GM12878 (cell line): ENCODE measurements around the gene NUP93. TPM values are rescaled to one million over a fixed set of nuclear protein-coding genes. Genes with fewer than 3 reads are reported as not detected.

Experiments used
- ATAC-seq: fragments of 200-7000 bp; cut with Tn5 transposase; 3 replicates; pipeline ENCODE4 v1.9.1; 2020; ENCODE audit warnings: mild to moderate bottlenecking, moderate library complexity
- BruUV-seq: library from RNA; stranded (reverse); fragments of 400-500 nt; replicated peaks from 2 replicates; lab custom pipeline; 2021; lab: Mats Ljungman, UMichigan
- CTCF ChIA-PET: fragments of 300-600 bp; sonication (Branson Sonifier 250); formaldehyde crosslinking; extraction: SDS; loops from one replicate; lab custom pipeline; 2021; ENCODE audit warnings: inconsistent platforms; lab: Yijun Ruan, JAX
- POLR2A ChIA-PET: fragments of 350-600 bp; formaldehyde crosslinking; extraction: SDS; loops from one replicate; lab custom pipeline; 2021; ENCODE audit warnings: inconsistent platforms; lab: Charles Lee
- RAD21 ChIA-PET: fragments of 300-600 bp; sonication (Branson Sonifier 250); formaldehyde crosslinking; loops from one replicate; lab custom pipeline; 2023; ENCODE audit warnings: antibody characterized with exemption; ENCODE audit not compliant: unreplicated experiment; lab: Charles Lee
- SMC1A ChIA-PET: fragments of 300-600 bp; sonication (Branson Sonifier 250); formaldehyde crosslinking; loops from one replicate; lab custom pipeline; 2023; ENCODE audit not compliant: unreplicated experiment, uncharacterized antibody; lab: Charles Lee
- DNase-seq: peaks from one replicate; pipeline ENCODE4 v3.0.0-alpha.2; 2011; ENCODE audit warnings: low read depth, low spot score
- FAIRE-seq: peaks from 3 replicates; lab custom pipeline; 2011; peaks lifted over from hg19 to GRCh38; lab: Jason Lieb, UNC
- H2AFZ ChIP-seq: 2 replicates; pipeline ENCODE4 v1.6.0; 2011; ENCODE audit warnings: low read depth, low read length, control low read depth; ENCODE audit not compliant: control insufficient read depth
- H3K27ac ChIP-seq: 2 replicates; pipeline ENCODE4 v1.5.1; 2011; ENCODE audit warnings: control low read depth; ENCODE audit not compliant: control insufficient read depth, insufficient read depth
- H3K27me3 ChIP-seq, 2 experiments: replicated peaks in 1 of 2; 2 replicates each; pipeline versions ENCODE4 v1.6.0 to v1.6.1; 2011; ENCODE audit warnings: low read length in 1 of 2; ENCODE audit not compliant: control insufficient read depth in 2 of 2, insufficient read depth in 2 of 2
- H3K36me3 ChIP-seq, 2 experiments: 2 replicates each; pipeline ENCODE4 v1.5.1; 2011; ENCODE audit warnings: low read length in 1 of 2; ENCODE audit not compliant: control insufficient read depth in 2 of 2, insufficient read depth in 2 of 2
- H3K4me1 ChIP-seq: 2 replicates; pipeline ENCODE4 v1.6.1; 2011; ENCODE audit warnings: mild to moderate bottlenecking, low read length, moderate library complexity, mixed read lengths; ENCODE audit not compliant: control insufficient read depth, insufficient read depth
- H3K4me2 ChIP-seq: 2 replicates; pipeline ENCODE4 v1.6.0; 2011; ENCODE audit warnings: control low read depth; ENCODE audit not compliant: control insufficient read depth, insufficient read depth
- H3K4me3 ChIP-seq: fragments of 200-600 bp; sonication (generic); 2 replicates; pipeline ENCODE4 v1.5.1; 2016
- H3K79me2 ChIP-seq: 2 replicates; pipeline ENCODE4 v1.6.0; 2011; ENCODE audit warnings: low read length; ENCODE audit not compliant: control insufficient read depth, insufficient read depth
- H3K9ac ChIP-seq: 2 replicates; pipeline ENCODE4 v1.8.0; 2011; ENCODE audit warnings: low read length, control low read depth, mixed read lengths; ENCODE audit not compliant: control insufficient read depth, insufficient read depth
- H3K9me3 ChIP-seq: replicated peaks from 3 replicates; pipeline ENCODE4 v1.5.1; 2011; ENCODE audit warnings: mild to moderate bottlenecking, low read length; ENCODE audit not compliant: control insufficient read depth, insufficient read depth
- H4K20me1 ChIP-seq: 2 replicates; pipeline ENCODE4 v1.6.0; 2011; ENCODE audit not compliant: control insufficient read depth, insufficient read depth
- CBX5 ChIP-seq: sonication (generic); IDR thresholded peaks from 2 replicates; pipeline ENCODE4 v1.6.1; 2016; ENCODE audit warnings: low read depth, moderate library complexity, mild to moderate bottlenecking, inconsistent platforms
- CEBPB ChIP-seq, 2 experiments: fragments of 150-350 bp in 1 of 2; IDR thresholded peaks; 2 replicates each; pipeline ENCODE4 v1.6.1; 2012 to 2014; ENCODE audit warnings: low read depth in 2 of 2, low read length in 2 of 2, borderline replicate concordance in 1 of 2, inconsistent platforms in 1 of 2
- CREM ChIP-seq: IDR thresholded peaks from 2 replicates; pipeline ENCODE4 v1.6.1; 2014; ENCODE audit warnings: antibody characterized with exemption, low read depth
- ETV6 ChIP-seq, 2 experiments: fragments of 450-650 bp in 1 of 2; IDR thresholded peaks in 1 of 2; conservative IDR thresholded peaks in 1 of 2; 2 replicates each; pipeline ENCODE4 v1.6.1; 2014; ENCODE audit warnings: antibody characterized with exemption in 1 of 2, borderline replicate concordance in 1 of 2, low read depth in 1 of 2, mild to moderate bottlenecking in 1 of 2, moderate library complexity in 1 of 2
- HCFC1 ChIP-seq: fragments of 150-350 bp; IDR thresholded peaks from 2 replicates; pipeline ENCODE4 v1.6.1; 2014; ENCODE audit warnings: low read length
- KDM1A ChIP-seq: fragments of 200-600 bp; sonication (generic); IDR thresholded peaks from 2 replicates; pipeline ENCODE4 v1.6.1; 2016; ENCODE audit warnings: borderline replicate concordance
- RAD21 ChIP-seq: IDR thresholded peaks from 2 replicates; pipeline ENCODE4 v1.6.1; 2011; ENCODE audit warnings: mild to moderate bottlenecking, low read depth, low read length, moderate library complexity; ENCODE audit not compliant: insufficient read depth
- TCF3 ChIP-seq: IDR thresholded peaks from 2 replicates; pipeline ENCODE4 v1.6.1; 2012; ENCODE audit warnings: low read depth, mild to moderate bottlenecking, low read length, borderline replicate concordance; ENCODE audit not compliant: insufficient read depth
- WGBS: methylation state at CpG from one replicate; pipeline ENCODE4 v1.1.6; 2016; ENCODE audit warnings: low lambda C conversion rate; ENCODE audit not compliant: insufficient replicate concordance, insufficient coverage; ENCODE audit errors: missing lambda C conversion rate; 5-methylcytosine and 5-hydroxymethylcytosine counted together
- in situ Hi-C: fragments of 300-500 bp; cut with MboI; formaldehyde crosslinking; loops from 9 replicates; pipeline ENCODE4 v1.14.3; 2018; ENCODE audit warnings: mixed read lengths
- intact Hi-C: fragments of 100-400 bp; cut with micrococcal nuclease; formaldehyde crosslinking; loops from one replicate; pipeline ENCODE4 v1.14.2; 2022; ENCODE audit not compliant: unreplicated experiment
- polyA plus RNA-seq, 11 experiments: library from polyadenylated mRNA; depleted of rRNA in 4 of 11; unstranded in 6 of 11; stranded (reverse) in 5 of 11; fragments of >200 nt; fragmentation: Nextera tagmentation in 4 of 11; fragmentation: Illumina TruSeq in 1 of 11; extraction: Ambion mirVana in 4 of 11; extraction: Trizol in 1 of 11; gene quantifications; 1 replicate in 1 of 11; 2 replicates in 10 of 11; pipeline versions ENCODE4 v1.2.1 to v1.2.3, GENCODE V29; 2011 to 2016; ENCODE audit warnings: inconsistent platforms in 2 of 11, missing spikeins in 2 of 11, low read depth in 1 of 11
- total RNA-seq, 4 experiments: library from RNA; depleted of rRNA in 3 of 4; stranded (reverse); fragments of >200 nt in 3 of 4; fragmentation: Illumina TruSeq in 1 of 4; extraction: Trizol in 1 of 4; gene quantifications; 2 replicates each; pipeline versions ENCODE4 v1.2.1 to v1.2.3, GENCODE V29; 2013 to 2021
- TF ChIP-seq, protein P1 (sequence below): IDR thresholded peaks from 2 replicates; pipeline ENCODE4 v1.6.1; 2011; ENCODE audit warnings: low read depth, low read length, improper control_type of control experiment, borderline replicate concordance
- TF ChIP-seq, protein P2 (sequence below): fragments of 450-650 bp; IDR thresholded peaks from 2 replicates; pipeline ENCODE4 v1.6.1; 2017; ENCODE audit warnings: mild to moderate bottlenecking
- TF ChIP-seq, protein P3 (sequence below): fragments of 450-650 bp; formaldehyde crosslinking; IDR thresholded peaks from 2 replicates; pipeline ENCODE4 v1.4.0; 2022; ENCODE audit warnings: mild to moderate bottlenecking, moderate library complexity
- TF ChIP-seq, protein P4 (sequence below): fragments of 150-350 bp; IDR thresholded peaks from 2 replicates; pipeline ENCODE4 v1.6.1; 2016; ENCODE audit warnings: low read depth, low read length

NUP93 gene
- total and polyA plus RNA-seq, 10 of the 15 experiments (the other 5 are each of a cell fraction or from before 2014, with no cell fraction given): 82.2 to 175 (median 101) TPM

DNA sequence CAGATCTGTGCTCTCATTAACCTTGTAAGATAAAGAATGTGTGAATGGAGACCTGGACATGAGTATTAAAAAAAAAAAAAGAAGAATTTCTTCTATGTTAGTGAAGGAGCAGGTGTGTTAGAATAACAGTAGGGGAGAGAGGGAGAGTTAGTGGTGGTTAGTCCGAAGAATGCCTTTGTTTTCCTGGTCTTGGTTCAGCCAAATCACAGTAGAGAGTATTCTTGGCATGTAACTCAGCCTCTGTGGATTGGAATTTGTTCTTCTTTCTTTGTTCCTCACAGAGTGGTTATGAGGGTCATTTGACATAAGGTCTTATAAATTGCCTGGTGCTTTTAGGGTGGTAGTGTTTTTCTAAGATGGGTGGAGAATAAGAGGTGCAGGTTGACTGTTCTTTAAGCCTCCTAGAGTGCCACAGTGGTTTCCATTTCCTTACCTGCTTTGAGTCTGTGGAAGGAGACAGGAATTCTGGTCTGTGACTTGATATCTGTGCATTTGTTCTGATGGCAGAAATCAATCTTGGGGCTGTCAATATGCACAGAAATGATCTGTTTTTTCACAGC is 17.6 kb downstream of the NUP93 start:
- H3K4me3 ChIP-seq: no peak overlapping the region
- in situ Hi-C loops (no loop called here), intact Hi-C loops (no loop called here)
- H3K36me3 ChIP-seq: peaks cover 7 to 13% of the 10 kb centered on the region in 2 experiments; a peak in 2 of 4 replicates
- DNase-seq: no peak
- H3K9ac ChIP-seq: no peak overlapping the region
- H3K4me1 ChIP-seq: no peaks in the 10 kb centered on the region
- no TSS peak for BruUV-seq
- no peak for ATAC-seq
- H3K4me2 ChIP-seq: no peak overlapping the region
- FAIRE-seq: no peak
- no peaks in the 10 kb centered on the region for H3K9me3 ChIP-seq
- no peaks in the 10 kb centered on the region for H3K27me3 ChIP-seq
- H3K79me2 ChIP-seq: peaks cover 15% of the 10 kb centered on the region
- RAD21 ChIA-PET: no interaction called here
- no peaks in the 10 kb centered on the region; the same call in 1 of the 2 replicates for H4K20me1 ChIP-seq
- WGBS: 95% methylated on average over 1 of the region's 1 CpG
- no peak overlapping the region for H3K27ac ChIP-seq
- H2AFZ ChIP-seq: no peak overlapping the region
- POLR2A ChIA-PET: interaction anchor here (1.1 kb wide), 1 partner anchor 14 kb away, joined by 3 read pairs; no protein-coding TSS in a partner anchor
- CTCF ChIA-PET: interaction anchor here (1.6 to 1.9 kb wide), 2 partner anchors 10 to 13 kb away, joined by 6 read pairs; no protein-coding TSS in a partner anchor
- SMC1A ChIA-PET: interaction anchor here (1.0 kb wide), 1 partner anchor 11 kb away, joined by 4 read pairs; no protein-coding TSS in a partner anchor
- TF ChIP-seq RAD21 (no peak), HCFC1 (no peak), CBX5 (no peak), KDM1A (no peak), ETV6 (conservative IDR thresholded peaks at IDR 0.05 in 1 of 2, IDR thresholded peaks at IDR 0.05 in 1 of 2; ENCODE audit: borderline replicate concordance in 1 of 2, low read depth in 1 of 2) (no peak), CEBPB (IDR thresholded peaks at IDR 0.05; ENCODE audit: borderline replicate concordance in 1 of 2, low read depth in 2 of 2, low read length in 2 of 2) (no peak), CREM (no peak), TCF3 (no peak)
- TF ChIP-seq, protein P1, sequence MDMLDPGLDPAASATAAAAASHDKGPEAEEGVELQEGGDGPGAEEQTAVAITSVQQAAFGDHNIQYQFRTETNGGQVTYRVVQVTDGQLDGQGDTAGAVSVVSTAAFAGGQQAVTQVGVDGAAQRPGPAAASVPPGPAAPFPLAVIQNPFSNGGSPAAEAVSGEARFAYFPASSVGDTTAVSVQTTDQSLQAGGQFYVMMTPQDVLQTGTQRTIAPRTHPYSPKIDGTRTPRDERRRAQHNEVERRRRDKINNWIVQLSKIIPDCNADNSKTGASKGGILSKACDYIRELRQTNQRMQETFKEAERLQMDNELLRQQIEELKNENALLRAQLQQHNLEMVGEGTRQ: no peak
- TF ChIP-seq, protein P2, sequence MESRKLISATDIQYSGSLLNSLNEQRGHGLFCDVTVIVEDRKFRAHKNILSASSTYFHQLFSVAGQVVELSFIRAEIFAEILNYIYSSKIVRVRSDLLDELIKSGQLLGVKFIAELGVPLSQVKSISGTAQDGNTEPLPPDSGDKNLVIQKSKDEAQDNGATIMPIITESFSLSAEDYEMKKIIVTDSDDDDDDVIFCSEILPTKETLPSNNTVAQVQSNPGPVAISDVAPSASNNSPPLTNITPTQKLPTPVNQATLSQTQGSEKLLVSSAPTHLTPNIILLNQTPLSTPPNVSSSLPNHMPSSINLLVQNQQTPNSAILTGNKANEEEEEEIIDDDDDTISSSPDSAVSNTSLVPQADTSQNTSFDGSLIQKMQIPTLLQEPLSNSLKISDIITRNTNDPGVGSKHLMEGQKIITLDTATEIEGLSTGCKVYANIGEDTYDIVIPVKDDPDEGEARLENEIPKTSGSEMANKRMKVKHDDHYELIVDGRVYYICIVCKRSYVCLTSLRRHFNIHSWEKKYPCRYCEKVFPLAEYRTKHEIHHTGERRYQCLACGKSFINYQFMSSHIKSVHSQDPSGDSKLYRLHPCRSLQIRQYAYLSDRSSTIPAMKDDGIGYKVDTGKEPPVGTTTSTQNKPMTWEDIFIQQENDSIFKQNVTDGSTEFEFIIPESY: no peak
- TF ChIP-seq, protein P3, sequence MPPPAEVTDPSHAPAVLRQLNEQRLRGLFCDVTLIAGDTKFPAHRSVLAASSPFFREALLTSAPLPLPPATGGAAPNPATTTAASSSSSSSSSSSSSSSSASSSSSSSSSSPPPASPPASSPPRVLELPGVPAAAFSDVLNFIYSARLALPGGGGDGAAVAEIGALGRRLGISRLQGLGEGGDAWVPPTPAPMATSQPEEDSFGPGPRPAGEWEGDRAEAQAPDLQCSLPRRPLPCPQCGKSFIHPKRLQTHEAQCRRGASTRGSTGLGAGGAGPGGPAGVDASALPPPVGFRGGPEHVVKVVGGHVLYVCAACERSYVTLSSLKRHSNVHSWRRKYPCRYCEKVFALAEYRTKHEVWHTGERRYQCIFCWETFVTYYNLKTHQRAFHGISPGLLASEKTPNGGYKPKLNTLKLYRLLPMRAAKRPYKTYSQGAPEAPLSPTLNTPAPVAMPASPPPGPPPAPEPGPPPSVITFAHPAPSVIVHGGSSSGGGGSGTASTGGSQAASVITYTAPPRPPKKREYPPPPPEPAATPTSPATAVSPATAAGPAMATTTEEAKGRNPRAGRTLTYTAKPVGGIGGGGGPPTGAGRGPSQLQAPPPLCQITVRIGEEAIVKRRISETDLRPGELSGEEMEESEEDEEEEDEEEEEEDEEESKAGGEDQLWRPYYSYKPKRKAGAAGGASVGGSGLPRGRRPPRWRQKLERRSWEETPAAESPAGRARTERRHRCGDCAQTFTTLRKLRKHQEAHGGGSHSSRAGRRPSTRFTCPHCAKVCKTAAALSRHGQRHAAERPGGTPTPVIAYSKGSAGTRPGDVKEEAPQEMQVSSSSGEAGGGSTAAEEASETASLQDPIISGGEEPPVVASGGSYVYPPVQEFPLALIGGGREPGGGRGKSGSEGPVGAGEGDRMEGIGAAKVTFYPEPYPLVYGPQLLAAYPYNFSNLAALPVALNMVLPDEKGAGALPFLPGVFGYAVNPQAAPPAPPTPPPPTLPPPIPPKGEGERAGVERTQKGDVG (CRISPR knock-in tag): no peak
- TF ChIP-seq, protein P4, sequence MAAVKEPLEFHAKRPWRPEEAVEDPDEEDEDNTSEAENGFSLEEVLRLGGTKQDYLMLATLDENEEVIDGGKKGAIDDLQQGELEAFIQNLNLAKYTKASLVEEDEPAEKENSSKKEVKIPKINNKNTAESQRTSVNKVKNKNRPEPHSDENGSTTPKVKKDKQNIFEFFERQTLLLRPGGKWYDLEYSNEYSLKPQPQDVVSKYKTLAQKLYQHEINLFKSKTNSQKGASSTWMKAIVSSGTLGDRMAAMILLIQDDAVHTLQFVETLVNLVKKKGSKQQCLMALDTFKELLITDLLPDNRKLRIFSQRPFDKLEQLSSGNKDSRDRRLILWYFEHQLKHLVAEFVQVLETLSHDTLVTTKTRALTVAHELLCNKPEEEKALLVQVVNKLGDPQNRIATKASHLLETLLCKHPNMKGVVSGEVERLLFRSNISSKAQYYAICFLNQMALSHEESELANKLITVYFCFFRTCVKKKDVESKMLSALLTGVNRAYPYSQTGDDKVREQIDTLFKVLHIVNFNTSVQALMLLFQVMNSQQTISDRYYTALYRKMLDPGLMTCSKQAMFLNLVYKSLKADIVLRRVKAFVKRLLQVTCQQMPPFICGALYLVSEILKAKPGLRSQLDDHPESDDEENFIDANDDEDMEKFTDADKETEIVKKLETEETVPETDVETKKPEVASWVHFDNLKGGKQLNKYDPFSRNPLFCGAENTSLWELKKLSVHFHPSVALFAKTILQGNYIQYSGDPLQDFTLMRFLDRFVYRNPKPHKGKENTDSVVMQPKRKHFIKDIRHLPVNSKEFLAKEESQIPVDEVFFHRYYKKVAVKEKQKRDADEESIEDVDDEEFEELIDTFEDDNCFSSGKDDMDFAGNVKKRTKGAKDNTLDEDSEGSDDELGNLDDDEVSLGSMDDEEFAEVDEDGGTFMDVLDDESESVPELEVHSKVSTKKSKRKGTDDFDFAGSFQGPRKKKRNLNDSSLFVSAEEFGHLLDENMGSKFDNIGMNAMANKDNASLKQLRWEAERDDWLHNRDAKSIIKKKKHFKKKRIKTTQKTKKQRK: no peak
